Measurements from ENCODE around the gene RPL22.

DNA sequence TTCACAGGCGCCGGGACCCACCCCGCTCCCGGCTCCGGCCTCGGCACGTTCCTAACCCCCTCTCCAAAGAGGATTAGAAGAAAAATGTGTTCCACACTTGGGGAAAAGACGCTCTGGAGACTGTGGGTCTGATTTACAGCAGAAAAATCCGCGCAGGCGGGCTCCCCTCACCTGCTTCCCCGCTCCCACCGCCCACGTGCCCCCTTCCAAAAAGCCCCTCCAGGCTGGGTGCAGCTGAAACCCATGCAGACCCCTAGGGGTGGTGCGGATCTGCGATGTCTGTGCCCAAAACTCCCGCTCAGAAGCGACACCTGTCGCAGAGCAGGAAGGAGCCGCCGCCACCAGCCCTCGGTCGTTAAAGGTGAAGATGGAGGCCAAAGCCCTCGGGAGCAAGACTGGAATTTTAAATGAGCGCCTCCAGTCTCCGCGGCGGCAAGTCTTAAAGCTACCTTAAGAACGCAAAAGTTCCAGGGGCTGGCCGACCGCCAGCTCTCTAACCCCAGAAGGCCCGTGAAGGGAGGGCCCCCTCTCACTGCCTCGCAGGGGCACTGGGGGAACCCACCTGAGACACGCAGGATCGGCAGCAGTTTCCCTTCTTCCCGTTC, 18.6 kb downstream of the RPL22 start:
- TF ChIP-seq, protein P1, sequence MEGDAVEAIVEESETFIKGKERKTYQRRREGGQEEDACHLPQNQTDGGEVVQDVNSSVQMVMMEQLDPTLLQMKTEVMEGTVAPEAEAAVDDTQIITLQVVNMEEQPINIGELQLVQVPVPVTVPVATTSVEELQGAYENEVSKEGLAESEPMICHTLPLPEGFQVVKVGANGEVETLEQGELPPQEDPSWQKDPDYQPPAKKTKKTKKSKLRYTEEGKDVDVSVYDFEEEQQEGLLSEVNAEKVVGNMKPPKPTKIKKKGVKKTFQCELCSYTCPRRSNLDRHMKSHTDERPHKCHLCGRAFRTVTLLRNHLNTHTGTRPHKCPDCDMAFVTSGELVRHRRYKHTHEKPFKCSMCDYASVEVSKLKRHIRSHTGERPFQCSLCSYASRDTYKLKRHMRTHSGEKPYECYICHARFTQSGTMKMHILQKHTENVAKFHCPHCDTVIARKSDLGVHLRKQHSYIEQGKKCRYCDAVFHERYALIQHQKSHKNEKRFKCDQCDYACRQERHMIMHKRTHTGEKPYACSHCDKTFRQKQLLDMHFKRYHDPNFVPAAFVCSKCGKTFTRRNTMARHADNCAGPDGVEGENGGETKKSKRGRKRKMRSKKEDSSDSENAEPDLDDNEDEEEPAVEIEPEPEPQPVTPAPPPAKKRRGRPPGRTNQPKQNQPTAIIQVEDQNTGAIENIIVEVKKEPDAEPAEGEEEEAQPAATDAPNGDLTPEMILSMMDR (conservative IDR thresholded peaks at IDR 0.05; ENCODE audit: low read depth, low read length): no peak
- TF ChIP-seq POLR2A (IDR thresholded peaks at IDR 0.05; ENCODE audit: low read depth, low read length): no peak
- TF ChIP-seq, protein P2, sequence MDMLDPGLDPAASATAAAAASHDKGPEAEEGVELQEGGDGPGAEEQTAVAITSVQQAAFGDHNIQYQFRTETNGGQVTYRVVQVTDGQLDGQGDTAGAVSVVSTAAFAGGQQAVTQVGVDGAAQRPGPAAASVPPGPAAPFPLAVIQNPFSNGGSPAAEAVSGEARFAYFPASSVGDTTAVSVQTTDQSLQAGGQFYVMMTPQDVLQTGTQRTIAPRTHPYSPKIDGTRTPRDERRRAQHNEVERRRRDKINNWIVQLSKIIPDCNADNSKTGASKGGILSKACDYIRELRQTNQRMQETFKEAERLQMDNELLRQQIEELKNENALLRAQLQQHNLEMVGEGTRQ (IDR thresholded peaks at IDR 0.05; ENCODE audit: low read depth, low read length): no peak

Measured in IMR-90 (cell line).